Middle frontal gyrus (tissue), 1 donor: Measurements from ENCODE around the gene CASP2.
A peak's percentile ranks its signal among the peaks of the same experiment; 100 is the strongest.

Experiments
- DNase-seq: peaks from one replicate; pipeline ENCODE4 v3.0.0-alpha.2; 2015; ENCODE audit warnings: low spot score; ENCODE audit errors: extremely low spot score

Gene CASP2

DNA sequence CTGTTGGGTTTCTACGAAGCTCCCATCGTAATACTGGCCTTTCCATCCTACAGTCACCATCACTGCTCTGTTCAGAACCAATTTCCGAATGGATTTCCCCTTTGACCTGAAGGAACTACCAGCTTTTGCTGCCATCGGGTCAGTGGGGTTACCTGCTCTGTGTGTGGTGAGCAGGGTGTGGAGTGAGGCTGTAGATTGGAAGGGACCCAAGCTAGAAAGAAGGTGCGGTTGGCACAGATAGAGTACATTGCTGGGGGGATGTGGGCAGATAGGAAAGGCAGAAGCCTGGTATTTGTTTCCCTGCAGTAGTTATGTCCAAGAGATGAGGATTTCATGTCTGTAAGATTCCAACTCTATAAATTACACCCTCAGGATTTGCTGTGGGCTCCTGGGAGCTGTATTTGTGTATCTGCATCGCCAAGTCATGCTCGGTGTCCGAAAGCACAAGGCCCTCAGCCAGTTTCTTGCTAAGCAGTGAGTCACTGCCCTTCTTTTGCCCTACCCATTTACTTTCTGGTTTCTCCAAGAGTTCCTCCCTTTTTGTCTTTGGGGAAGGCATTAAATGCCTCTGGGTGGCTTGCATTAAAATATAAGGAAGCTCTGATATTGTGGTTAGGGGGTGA, 43.1 kb downstream of the CASP2 start:
- no peak for DNase-seq

DNA sequence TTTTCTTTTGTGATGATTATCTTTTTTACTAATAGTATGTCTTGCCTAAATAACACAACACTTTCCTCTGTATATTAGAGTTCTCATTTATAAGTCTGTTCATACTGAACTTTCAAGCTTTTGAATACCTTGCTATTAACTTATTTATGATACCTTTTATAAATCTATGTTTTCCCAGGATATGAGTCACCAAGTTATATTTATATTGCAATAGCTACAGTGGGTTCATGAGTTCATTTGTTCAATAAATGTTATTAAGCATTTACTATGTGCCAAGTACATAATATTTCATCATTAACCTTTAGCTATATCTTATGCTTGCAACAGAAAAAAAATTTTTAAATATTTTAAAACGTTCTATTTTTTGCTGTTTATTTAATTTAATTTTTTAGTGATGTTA, 46.1 kb downstream of the CASP2 start:
- no peak for DNase-seq

DNA sequence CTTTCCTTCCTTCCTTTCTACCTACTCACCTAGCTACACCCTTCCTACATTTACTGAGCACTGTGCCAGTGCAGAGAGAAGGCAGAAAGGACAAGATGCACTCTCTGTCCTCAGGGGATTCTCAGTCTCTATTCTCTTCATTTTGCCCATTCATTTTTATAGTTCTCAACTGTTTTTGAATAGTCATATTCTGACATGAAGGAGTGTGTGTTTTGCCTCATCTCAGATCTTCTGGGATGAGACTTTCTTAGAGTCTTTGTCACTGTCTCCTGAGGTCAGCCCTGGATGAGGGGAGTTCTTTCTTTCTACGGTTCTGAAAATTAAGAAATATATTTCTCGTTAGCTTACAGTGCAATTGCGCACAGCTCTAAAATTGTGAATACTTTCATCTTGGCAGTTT, 49.1 kb downstream of the CASP2 start:
- DNase-seq, result no peak

DNA sequence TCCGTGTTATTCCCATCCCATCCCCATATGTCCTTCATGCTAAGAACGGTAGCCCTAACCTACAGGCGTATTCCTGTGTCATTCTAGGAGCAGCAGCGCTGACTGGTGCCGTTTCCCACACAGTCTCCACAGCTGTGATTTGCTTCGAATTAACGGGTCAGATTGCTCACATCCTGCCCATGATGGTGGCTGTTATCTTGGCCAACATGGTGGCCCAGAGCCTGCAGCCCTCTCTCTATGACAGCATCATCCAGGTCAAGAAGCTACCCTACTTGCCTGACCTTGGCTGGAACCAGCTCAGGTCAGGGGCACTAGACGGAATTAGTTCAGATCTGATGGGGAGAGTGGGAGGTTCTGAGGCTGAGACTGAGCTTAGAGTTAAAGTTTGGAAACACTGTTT, 53.7 kb downstream of the CASP2 start:
- no peak for DNase-seq

DNA sequence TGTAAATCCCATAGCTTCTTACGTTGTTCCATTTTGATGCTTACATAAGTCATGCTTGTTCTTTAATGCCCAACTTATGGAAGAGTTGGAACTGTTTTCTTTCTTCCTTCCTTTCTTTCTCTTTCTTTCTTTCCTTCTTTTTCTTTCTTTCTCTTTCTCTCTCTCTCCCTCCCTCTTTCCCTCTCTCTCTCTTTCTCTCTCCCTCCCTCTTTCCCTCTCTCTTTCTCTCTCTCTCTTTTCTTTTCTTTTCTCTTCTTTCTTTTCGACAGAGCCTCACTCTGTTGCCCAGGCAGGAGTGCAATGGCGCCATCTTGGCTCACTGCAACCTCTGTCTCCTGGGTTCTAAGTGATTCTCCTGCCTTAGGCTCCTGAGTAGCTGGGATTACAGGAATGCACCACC, 55.4 kb downstream of the CASP2 start:
- DNase-seq, result no peak

DNA sequence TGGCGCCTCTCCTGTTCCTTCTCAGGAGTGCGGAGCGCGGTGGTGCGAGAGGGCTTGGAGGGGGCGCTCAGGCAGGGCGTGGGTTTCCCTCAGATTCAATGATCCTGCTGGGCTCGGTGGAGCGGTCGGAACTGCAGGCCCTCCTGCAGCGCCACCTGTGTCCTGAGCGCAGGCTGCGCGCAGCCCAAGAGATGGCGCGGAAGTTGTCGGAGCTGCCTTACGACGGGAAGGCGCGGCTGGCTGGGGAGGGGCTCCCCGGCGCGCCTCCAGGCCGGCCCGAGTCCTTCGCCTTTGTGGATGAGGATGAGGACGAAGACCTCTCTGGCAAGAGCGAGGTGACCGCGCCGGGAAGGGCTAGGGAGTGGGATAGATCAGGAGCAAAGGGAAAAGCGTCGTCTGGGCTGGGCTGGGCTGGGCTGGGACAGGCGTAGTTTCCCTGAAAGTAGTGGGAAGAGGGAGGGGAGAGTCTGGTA, 57.3 kb downstream of the CASP2 start:
- DNase-seq, result no peak

DNA sequence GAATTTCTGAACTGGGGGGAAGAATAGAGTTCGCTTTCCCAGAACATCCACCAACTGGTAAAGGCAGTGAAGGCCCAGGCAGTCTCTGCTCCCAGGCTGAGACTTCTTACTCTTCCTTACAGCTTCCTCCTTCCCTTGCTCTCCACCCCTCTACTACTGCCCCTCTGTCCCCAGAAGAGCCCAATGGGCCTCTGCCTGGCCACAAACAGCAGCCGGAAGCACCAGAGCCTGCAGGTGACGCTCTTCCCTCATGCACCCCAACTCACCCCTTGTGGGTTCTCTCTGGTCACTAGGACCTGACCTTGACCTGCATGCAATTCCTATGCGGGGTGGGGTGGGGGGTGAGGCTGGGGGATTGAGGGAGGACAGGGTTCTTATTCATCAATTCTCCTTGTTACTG, 57.9 kb downstream of the CASP2 start:
- no peak for DNase-seq

DNA sequence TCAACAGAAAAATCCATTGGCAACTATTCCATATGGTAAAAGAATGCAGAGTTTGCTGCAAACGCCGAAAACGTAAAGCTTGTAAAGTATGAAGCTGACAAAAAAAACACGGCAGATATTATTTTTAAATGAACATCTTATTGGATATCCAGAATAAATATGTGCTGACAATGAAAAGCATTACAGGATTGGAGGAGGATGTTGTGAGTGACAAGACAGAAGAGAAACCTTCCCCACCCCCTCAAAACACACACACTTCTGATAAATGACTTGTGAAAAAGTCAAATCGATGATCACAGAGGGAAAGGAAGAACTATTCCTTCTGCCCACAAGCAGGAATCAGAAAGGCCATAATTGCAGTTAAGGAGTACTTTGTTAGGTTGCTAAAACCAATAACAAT, 59.8 kb downstream of the CASP2 start:
- no peak for DNase-seq

DNA sequence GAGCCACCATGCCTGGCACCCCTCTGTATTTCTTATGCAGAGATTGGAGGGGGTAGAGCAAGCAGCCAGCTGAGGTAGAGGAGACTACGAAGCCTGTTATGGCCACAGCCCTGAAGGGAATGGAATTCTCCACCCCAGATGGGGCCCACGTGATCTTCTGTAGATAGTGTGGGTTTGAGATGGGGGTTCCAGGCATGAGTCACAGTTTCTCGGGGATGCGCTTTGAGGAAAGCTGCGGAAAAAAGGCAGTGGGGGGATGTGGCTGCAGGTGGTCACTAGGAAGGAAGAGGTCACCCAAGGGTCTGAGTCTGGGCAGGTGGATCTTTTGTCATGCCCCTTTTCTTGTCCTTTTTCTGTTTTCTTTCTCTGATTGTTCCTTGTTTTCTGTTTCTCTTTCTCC, 62.9 kb downstream of the CASP2 start:
- DNase-seq, result peak; percentile 55

DNA sequence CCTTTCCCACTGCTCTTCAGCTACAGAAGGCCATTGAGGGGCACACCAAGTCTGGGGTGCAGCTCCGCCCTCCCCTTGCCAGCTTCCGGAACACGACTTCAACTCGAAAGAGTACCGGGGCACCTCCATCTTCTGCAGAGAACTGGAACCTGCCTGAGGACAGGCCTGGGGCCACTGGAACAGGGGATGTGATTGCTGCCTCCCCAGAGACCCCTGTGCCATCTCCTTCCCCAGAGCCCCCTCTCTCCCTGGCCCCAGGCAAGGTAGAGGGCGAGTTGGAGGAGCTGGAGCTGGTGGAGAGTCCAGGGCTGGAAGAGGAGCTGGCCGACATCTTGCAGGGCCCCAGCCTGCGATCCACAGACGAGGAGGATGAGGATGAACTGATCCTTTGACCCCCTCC, 63.4 kb downstream of the CASP2 start:
- no peak for DNase-seq

DNA sequence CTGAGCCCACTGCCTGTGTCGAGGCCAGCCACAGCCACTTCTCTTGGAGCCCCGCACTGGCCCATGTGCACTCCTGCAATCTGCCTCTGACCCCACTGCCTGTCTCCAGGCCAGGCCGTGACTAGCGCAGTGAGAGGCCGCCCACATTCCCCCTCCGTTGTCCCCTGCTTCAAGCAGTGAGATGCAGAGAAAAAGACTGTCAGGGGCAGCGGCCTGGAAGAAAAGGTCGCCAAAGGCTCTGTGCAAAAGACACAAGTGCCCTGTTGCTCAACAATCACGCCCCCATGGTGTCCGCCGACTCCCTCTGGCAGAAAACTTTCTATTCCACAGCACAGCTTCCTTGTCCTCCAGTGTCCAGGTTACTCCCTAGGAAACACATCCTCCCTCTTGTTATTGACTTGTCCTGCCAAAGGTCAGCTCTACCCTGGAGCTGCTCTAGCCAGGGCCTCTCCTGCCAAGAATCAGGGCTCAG, 64.4 kb downstream of the CASP2 start:
- no peak for DNase-seq

DNA sequence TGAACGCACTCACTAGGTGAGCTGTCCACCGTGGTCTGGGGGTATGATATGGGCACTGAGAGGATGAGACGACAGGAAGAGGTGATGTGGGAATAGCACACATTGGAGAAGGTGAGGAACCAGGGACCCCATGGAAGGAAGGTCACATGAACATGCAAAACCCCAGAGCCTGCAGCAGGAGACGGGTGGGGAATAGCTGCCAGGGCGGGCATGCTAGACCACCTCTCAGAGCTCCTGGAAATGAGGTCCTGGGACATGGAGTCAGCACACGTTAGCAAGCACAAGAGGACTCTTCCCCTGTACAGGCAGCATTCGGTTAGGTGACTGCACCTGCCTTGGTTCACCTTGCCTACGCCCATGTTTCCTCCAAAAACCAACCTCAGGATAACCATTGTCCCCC, 66.2 kb downstream of the CASP2 start:
- no peak for DNase-seq

DNA sequence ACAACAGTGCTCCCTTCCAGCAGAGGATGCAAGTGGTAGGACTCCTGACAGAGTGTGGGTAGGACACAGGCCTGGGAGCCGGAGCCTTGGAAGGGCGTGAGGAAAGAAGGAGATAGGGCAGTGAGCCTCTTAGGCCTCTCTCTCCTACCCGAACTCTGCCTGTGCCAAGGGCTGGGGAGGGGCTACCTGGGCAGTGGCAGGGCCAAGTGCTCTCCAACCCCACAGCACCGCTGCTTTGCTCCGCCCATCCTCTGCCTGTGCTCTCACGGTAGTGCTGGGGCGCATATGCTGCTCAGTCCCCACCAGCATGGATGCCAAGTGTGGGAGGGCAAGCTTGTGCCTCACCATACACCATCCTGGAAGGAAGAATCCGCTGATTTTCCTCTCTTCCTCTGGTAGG, 66.8 kb downstream of the CASP2 start:
- no peak for DNase-seq

DNA sequence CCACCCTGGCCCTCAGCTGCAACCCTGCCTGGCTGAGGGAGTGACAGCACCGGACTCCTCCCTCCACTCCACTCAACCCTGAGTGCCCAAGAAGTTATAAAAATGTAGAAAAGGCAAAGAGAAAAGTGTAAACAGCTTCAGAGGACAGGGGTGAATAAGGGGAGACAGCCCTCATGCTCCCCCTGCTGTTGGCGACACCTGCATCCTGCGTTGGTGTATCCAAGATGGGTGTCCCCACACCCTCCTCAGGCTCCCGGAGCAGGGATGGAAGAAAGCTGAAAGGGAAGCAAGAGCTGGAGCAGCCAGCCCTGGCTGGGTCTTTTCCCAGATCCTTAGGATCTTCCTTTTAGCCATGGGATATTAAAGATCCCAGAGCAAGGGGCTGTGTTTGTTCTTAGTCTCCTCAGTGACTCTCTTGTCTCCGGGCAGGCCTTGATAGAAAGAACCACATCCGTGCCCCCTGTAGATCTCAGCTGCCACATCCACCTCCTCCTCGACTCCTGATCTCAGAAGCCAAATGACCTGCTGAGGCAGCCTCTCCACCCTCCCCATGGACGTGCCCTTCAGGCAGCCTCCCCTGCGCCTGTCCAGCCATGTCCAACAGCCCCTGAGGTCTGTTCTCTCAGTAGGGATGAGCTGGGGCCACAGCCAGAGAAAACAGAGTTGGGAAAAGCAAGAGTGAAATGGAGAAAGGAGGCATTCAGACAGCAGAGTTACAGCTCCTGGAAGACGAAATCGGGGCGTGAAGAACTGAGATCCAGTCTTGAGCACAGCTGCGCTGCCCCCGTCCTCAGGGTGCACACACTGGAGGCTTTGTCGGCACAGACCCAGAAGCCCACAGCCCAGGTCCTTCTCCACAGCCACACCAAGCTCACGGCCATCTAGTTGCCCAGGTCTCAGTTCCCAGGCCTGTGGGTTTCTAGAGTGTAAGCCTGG, 67.6 kb downstream of the CASP2 start:
- DNase-seq, result no peak

DNA sequence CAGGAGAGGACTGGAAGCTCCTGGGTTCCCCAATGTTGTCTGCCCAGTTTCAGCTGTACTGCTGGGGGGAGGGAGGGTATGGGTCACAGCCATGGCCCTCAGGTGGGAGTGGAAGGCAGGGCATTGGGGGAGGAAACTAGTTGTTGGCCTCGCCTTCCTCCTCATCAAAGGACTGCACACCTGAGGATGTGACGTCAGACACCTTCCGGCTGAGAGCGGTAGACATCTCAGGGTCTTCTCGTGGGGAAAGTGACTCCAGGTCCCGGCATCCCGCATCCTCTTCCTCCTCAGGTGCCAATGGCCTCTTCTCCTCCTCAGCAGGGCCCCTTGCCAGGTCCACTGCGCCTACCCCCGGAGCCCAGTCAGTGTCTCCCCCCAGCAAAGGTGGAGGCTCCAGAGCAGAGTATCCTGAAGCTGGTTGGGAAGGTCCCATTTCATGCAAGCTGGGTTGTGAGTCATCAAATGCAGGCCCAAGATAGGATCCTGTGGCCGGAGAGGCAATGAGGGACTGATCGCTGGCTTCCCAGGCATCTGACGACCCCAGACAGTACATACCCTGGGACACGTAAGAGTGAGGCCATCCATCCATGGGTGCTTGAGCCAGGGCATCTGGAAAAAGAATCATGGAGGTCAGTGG, 68.4 kb downstream of the CASP2 start:
- no peak for DNase-seq
